Neutrophil (primary cell): ENCODE measurements around the gene LBH.

Source experiments
- H3K27ac ChIP-seq: fragments of 200-600 bp; sonication (generic); 2 replicates; pipeline ENCODE4 v1.5.1; 2016; ENCODE audit warnings: mild to moderate bottlenecking, moderate library complexity
- H3K27me3 ChIP-seq: fragments of 200-600 bp; sonication (generic); 2 replicates; pipeline ENCODE4 v1.6.0; 2016; ENCODE audit warnings: mild to moderate bottlenecking
- H3K36me3 ChIP-seq: fragments of 200-600 bp; sonication (generic); 2 replicates; pipeline ENCODE4 v1.5.1; 2017
- H3K4me1 ChIP-seq, 2 experiments: fragments of 200-600 bp in 1 of 2; sonication (generic) in 1 of 2; 1 replicate in 1 of 2; 2 replicates in 1 of 2; pipeline versions ENCODE4 v1.5.1 to v1.6.1; 2013 to 2016; ENCODE audit warnings: low read depth in 1 of 2, low read length in 1 of 2, mild to moderate bottlenecking in 1 of 2, moderate library complexity in 1 of 2; ENCODE audit not compliant: control insufficient read depth in 1 of 2, insufficient read depth in 1 of 2
- H3K4me3 ChIP-seq, 2 experiments: fragments of 200-600 bp in 1 of 2; sonication (generic) in 1 of 2; 1 replicate in 1 of 2; 2 replicates in 1 of 2; pipeline ENCODE4 v1.5.1; 2013 to 2016; ENCODE audit warnings: low read depth in 1 of 2, low read length in 1 of 2, mild to moderate bottlenecking in 1 of 2, moderate library complexity in 1 of 2
- H3K9me3 ChIP-seq: fragments of 200-600 bp; sonication (generic); 2 replicates; pipeline ENCODE4 v1.5.1; 2016
- TF ChIP-seq, protein P1 (sequence below): fragments of 200-600 bp; sonication (generic); IDR thresholded peaks from 2 replicates; pipeline ENCODE4 v1.5.1; 2016; ENCODE audit warnings: antibody characterized with exemption

Gene LBH

DNA sequence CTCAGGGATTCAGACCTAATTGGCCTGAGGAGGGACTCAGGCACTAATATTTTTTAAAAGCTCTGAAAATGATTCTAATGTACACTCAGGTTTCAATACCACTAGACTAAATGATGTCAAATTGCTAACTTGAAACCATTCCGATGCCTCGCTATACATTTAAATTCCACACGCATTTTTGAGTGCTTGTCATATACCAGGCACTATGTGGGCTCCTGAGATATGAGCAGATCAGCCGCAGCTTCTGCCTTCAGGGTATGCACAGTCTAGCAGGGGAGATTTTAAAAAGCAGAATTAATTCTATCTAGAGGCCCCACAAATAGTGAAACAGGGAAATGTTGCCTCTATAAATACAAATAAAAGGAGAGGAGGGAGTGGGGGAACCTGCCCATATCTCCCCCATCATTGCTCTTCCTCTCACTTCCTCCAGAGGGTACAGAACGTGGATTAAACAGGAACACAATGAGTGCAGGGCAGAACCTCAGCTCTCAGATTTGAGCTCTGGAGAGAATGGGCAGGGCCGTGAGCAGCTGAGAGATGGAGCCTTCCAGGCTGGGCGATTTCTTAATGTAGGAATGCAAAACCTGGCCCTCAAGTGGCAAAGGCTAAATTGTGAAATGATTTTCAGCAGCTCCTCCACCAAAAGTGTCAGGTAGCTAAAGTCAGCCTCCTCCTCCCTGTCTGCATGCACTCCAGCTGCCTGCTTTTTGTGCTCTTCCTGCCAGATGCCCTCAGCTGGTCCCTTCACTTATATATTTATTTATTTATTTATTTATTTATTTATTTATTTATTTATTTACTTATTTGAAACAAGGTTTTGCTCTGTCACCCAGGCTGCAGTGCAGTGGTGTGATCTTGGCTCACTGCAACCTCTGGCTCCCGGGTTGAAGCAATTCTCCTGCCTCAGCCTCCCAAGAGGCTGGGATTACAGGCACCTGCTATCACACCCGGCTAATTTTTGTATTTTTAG lies 24.6 kb upstream of the LBH start:
- H3K4me1 ChIP-seq = no peaks in the 10 kb centered on the region
- no peak overlapping the region for H3K27ac ChIP-seq
- no peak overlapping the region for H3K4me3 ChIP-seq
- TF ChIP-seq, protein P1, sequence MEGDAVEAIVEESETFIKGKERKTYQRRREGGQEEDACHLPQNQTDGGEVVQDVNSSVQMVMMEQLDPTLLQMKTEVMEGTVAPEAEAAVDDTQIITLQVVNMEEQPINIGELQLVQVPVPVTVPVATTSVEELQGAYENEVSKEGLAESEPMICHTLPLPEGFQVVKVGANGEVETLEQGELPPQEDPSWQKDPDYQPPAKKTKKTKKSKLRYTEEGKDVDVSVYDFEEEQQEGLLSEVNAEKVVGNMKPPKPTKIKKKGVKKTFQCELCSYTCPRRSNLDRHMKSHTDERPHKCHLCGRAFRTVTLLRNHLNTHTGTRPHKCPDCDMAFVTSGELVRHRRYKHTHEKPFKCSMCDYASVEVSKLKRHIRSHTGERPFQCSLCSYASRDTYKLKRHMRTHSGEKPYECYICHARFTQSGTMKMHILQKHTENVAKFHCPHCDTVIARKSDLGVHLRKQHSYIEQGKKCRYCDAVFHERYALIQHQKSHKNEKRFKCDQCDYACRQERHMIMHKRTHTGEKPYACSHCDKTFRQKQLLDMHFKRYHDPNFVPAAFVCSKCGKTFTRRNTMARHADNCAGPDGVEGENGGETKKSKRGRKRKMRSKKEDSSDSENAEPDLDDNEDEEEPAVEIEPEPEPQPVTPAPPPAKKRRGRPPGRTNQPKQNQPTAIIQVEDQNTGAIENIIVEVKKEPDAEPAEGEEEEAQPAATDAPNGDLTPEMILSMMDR = no peak
- no peaks in the 10 kb centered on the region for H3K9me3 ChIP-seq
- H3K36me3 ChIP-seq = no peaks in the 10 kb centered on the region
- no peaks in the 10 kb centered on the region for H3K27me3 ChIP-seq

DNA sequence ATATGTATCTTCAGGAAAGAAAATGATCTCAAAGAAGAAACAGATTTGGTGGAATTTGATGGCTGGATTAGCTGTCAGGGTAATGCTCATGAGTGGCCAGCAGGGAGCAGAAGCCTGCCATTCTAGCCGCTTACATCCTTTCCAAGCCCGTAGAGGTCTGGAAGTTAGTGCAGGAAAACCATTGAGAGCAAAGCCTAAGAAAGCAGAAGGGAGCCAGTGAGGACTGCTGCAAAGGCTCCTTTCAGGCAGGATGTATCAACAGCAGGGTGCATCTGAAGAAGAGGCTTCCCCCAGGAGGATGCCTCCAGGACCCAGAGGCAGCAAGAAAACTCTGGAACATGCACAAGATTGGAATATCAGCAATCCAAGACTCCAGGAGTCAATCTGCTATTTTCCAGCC lies 22.9 kb upstream of the LBH start:
- H3K36me3 ChIP-seq = no peaks in the 10 kb centered on the region
- H3K27ac ChIP-seq = no peak overlapping the region
- no peaks in the 10 kb centered on the region for H3K27me3 ChIP-seq
- H3K9me3 ChIP-seq = no peaks in the 10 kb centered on the region
- H3K4me1 ChIP-seq = no peaks in the 10 kb centered on the region
- TF ChIP-seq, protein P1 = peak; percentile 74
- no peak overlapping the region for H3K4me3 ChIP-seq

DNA sequence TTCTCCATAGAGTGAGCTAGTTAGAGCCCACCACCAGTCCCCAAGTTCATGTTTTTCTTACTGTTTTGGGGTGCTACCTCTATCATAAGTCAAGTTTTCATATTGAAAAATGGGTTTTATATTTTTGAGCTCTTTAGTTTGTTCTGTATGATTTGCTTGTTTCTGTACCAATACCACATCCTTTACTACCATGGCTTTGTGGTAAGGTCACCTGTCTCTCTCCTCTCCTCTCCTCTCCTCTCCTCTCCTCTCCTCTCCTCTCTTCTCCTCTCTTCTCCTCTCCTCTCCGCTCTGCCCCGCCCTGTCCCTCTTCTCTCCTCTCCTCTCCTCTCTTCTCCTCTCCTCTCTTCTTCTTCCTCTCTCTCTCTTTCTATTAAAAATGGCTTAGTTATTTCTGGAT lies 22.1 kb upstream of the LBH start:
- Histone ChIP-seq H3K36me3 (no peaks in the 10 kb centered on the region), H3K9me3 (no peaks in the 10 kb centered on the region), H3K4me3 (no peak overlapping the region), H3K4me1 (no peaks in the 10 kb centered on the region), H3K27ac (no peak overlapping the region), H3K27me3 (no peaks in the 10 kb centered on the region)
- TF ChIP-seq, protein P1 = no peak

DNA sequence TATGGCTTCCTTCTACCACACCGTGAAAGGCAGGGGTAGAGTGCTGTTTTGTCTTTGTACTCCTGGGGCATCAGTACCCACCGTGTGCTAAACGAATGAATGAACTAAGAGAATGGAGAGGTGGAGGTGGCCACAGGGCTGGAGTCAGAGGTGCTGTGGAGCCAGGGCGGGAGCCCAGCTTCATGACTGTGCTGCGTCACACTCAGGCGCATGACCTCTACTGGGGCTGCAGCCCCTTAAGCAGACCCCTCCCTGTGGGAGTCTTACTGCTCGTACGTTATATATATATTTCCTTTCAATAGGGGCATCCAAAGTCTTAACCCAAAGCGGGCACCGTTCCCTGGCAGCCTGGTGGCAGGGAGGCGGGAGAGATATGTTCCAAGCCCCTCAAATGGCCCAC lies 18.0 kb upstream of the LBH start:
- H3K4me3 ChIP-seq = no peak overlapping the region
- no peak overlapping the region for H3K27ac ChIP-seq
- no peaks in the 10 kb centered on the region for H3K9me3 ChIP-seq
- H3K27me3 ChIP-seq = no peaks in the 10 kb centered on the region
- H3K4me1 ChIP-seq = no peaks in the 10 kb centered on the region
- TF ChIP-seq, protein P1 = no peak
- H3K36me3 ChIP-seq = no peaks in the 10 kb centered on the region

DNA sequence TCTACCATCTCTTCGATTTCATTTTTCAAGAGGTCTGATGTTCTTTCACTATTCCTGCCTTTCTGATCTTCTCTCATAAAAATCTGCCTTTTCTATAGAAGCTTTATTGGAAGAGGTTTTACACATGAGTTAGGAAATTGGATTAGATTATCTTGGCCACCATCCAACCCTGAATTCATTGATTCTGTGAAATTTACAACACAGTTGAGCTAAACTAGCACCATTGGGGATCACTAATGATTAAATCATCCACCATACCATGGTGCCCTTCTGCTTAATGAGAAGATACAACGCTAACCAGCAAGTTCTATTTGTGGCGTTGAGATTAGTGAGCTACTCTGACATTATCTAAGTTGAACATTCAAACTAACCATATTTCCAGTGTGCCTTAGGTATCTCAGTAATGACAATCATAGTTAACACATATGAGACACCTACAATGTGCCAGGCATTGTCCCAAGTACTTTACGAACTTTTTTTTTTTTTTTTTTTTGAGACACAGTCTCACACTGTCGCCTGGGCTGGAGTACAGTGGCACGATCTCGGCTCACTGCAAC lies 17.3 kb upstream of the LBH start:
- TF ChIP-seq, protein P1 = no peak
- no peak overlapping the region for H3K4me3 ChIP-seq
- no peaks in the 10 kb centered on the region for H3K36me3 ChIP-seq
- H3K9me3 ChIP-seq = no peaks in the 10 kb centered on the region
- H3K27me3 ChIP-seq = no peaks in the 10 kb centered on the region
- no peak overlapping the region for H3K27ac ChIP-seq
- H3K4me1 ChIP-seq = no peaks in the 10 kb centered on the region
